ENCODE results near the gene PDE11A.

- TF ChIP-seq, protein P1, sequence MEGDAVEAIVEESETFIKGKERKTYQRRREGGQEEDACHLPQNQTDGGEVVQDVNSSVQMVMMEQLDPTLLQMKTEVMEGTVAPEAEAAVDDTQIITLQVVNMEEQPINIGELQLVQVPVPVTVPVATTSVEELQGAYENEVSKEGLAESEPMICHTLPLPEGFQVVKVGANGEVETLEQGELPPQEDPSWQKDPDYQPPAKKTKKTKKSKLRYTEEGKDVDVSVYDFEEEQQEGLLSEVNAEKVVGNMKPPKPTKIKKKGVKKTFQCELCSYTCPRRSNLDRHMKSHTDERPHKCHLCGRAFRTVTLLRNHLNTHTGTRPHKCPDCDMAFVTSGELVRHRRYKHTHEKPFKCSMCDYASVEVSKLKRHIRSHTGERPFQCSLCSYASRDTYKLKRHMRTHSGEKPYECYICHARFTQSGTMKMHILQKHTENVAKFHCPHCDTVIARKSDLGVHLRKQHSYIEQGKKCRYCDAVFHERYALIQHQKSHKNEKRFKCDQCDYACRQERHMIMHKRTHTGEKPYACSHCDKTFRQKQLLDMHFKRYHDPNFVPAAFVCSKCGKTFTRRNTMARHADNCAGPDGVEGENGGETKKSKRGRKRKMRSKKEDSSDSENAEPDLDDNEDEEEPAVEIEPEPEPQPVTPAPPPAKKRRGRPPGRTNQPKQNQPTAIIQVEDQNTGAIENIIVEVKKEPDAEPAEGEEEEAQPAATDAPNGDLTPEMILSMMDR (IDR thresholded peaks at IDR 0.05; ENCODE audit: low read depth, low read length, missing input control) = no peak
- TF ChIP-seq HNF4G (IDR thresholded peaks at IDR 0.05) (no peak), TAF1 (conservative IDR thresholded peaks at IDR 0.05) (no peak), ZBTB33 (IDR thresholded peaks at IDR 0.05) (no peak), RAD21 (IDR thresholded peaks at IDR 0.05) (no peak)
Measured at GRCh38 chr2:178008636-178009289, 63.8 kb downstream of the PDE11A start.
